ENCODE data around the gene NXT1.
A peak's percentile ranks its signal among the peaks of the same experiment; 100 is the strongest.

Gene NXT1

GRCh38 chr20:23361476-23362391, 11.1 kb downstream of the NXT1 start, which contains the start of gene GZF1:
Gene GZF1 (plus strand): TSS chr20:23362182. CDS start chr20:23364384, 2,202 bp downstream.
- peaks cover 2% of the 10 kb centered on the region for H3K36me3 ChIP-seq (ENCODE audit: control insufficient read depth, insufficient read depth, low read length)
- peak; percentile 13 for TF ChIP-seq CTCF (IDR thresholded peaks at IDR 0.05; ENCODE audit: insufficient read depth, low read length, poor library complexity, severe bottlenecking)
- H3K4me3 ChIP-seq (replicated peaks; ENCODE audit: low read depth, low read length): peak within 1 kb of the TSS; percentile 92
- peak; percentile 100 for DNase-seq (ENCODE audit: extremely low read depth, insufficient read length)
- H3K27me3 ChIP-seq (replicated peaks; ENCODE audit: control insufficient read depth, insufficient read depth, low read length): no peaks in the 10 kb centered on the region

GRCh38 chr20:23362392-23363256, 12.0 kb downstream of the NXT1 start:
- Histone ChIP-seq H3K27me3 (replicated peaks; ENCODE audit: control insufficient read depth, insufficient read depth, low read length) (no peaks in the 10 kb centered on the region), H3K4me3 (replicated peaks; ENCODE audit: low read depth, low read length) (peak overlapping the region; percentile 92), H3K36me3 (ENCODE audit: control insufficient read depth, insufficient read depth, low read length) (peaks cover 4% of the 10 kb centered on the region)
- no peak for TF ChIP-seq CTCF (IDR thresholded peaks at IDR 0.05; ENCODE audit: insufficient read depth, low read length, poor library complexity, severe bottlenecking)
- DNase-seq (ENCODE audit: extremely low read depth, insufficient read length): no peak

GRCh38 chr20:23363257-23363649, 12.7 kb downstream of the NXT1 start:
- H3K27me3 ChIP-seq (replicated peaks; ENCODE audit: control insufficient read depth, insufficient read depth, low read length): no peaks in the 10 kb centered on the region
- TF ChIP-seq CTCF (IDR thresholded peaks at IDR 0.05; ENCODE audit: insufficient read depth, low read length, poor library complexity, severe bottlenecking): no peak
- peak overlapping the region; percentile 92 for H3K4me3 ChIP-seq (replicated peaks; ENCODE audit: low read depth, low read length)
- DNase-seq (ENCODE audit: extremely low read depth, insufficient read length): no peak
- H3K36me3 ChIP-seq (ENCODE audit: control insufficient read depth, insufficient read depth, low read length): peaks cover 4% of the 10 kb centered on the region

GRCh38 chr20:23365390-23366165, 15.0 kb downstream of the NXT1 start:
- no peaks in the 10 kb centered on the region for H3K27me3 ChIP-seq (replicated peaks; ENCODE audit: control insufficient read depth, insufficient read depth, low read length)
- no peak for DNase-seq (ENCODE audit: extremely low read depth, insufficient read length)
- TF ChIP-seq CTCF (IDR thresholded peaks at IDR 0.05; ENCODE audit: insufficient read depth, low read length, poor library complexity, severe bottlenecking): no peak
- H3K4me3 ChIP-seq (replicated peaks; ENCODE audit: low read depth, low read length): no peak overlapping the region
- peaks cover 14% of the 10 kb centered on the region for H3K36me3 ChIP-seq (ENCODE audit: control insufficient read depth, insufficient read depth, low read length)

- peaks cover 15% of the 10 kb centered on the region for H3K36me3 ChIP-seq (ENCODE audit: control insufficient read depth, insufficient read depth, low read length)
- no peaks in the 10 kb centered on the region for H3K27me3 ChIP-seq (replicated peaks; ENCODE audit: control insufficient read depth, insufficient read depth, low read length)
- no peak for TF ChIP-seq CTCF (IDR thresholded peaks at IDR 0.05; ENCODE audit: insufficient read depth, low read length, poor library complexity, severe bottlenecking)
- no peak for DNase-seq (ENCODE audit: extremely low read depth, insufficient read length)
- H3K4me3 ChIP-seq (replicated peaks; ENCODE audit: low read depth, low read length): no peak overlapping the region; the same call in 1 of the 2 replicates
Observed at GRCh38 chr20:23366384-23366783, 15.8 kb downstream of the NXT1 start.

Measured in GM06990 (cell line).